ENCODE measurements around the gene HPGDS. TPM values are rescaled to one million over a fixed set of nuclear protein-coding genes. Genes with fewer than 3 reads are reported as not detected.

HPGDS gene
- total and polyA plus RNA-seq, 2 experiments from 2014 or later = not detected

DNA sequence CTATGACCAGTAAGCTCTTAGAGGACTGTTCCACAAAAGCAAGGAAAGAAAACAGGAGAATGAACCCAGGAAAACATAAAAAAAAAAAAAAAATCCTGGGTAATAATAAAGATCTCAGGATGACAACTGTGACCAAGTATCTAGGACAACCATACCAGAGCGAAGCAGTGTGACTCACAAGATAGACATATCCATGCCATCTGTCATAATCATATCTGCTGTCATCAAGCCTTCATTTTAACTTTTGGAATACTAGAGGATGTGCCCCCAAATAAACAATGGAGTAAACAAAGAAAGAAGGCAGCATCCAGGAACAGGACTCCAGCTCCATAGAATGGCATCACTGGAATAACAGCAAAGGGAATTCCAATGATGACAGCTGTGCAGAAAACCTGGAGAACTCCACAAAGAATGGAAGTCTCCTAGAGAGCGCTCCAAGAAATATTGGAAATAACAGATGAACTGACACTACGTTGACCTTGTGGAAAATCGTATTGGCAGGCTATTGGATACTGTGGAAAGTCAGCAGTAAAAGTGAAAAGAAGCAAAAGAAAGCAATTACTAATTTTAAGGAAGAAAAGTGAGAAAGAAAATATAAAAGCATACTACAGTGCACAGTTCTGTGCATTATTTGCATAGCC is 35.3 kb downstream of the HPGDS start:
- Mint-ChIP-seq H3K4me3 (no peak overlapping the region), H3K4me1 (no peaks in the 10 kb centered on the region), H3K9me3 (peaks cover 13% of the 10 kb centered on the region; the same call in 1 of the 3 replicates), H3K36me3 (ENCODE audit: low read depth) (no peaks in the 10 kb centered on the region), H3K27me3 (ENCODE audit: insufficient read depth, low read depth, poor library complexity) (no peaks in the 10 kb centered on the region), H3K27ac (no peak overlapping the region)
- H2AFZ ChIP-seq = no peak overlapping the region
- H3K4me3 ChIP-seq = no peak overlapping the region
- 0 out of 2 replicates have a peak, but pooled peaks cover 3% of the 10 kb centered on the region for H3K9me2 ChIP-seq (ENCODE audit: insufficient read depth)
- TF ChIP-seq ZNF114 (CRISPR knock-in tag; IDR thresholded peaks at IDR 0.05) = no peak
- TF ChIP-seq, protein P1, sequence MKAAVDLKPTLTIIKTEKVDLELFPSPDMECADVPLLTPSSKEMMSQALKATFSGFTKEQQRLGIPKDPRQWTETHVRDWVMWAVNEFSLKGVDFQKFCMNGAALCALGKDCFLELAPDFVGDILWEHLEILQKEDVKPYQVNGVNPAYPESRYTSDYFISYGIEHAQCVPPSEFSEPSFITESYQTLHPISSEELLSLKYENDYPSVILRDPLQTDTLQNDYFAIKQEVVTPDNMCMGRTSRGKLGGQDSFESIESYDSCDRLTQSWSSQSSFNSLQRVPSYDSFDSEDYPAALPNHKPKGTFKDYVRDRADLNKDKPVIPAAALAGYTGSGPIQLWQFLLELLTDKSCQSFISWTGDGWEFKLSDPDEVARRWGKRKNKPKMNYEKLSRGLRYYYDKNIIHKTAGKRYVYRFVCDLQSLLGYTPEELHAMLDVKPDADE (IDR thresholded peaks at IDR 0.05) = no peak
- TF ChIP-seq NANOG (IDR thresholded peaks at IDR 0.05; ENCODE audit: borderline replicate concordance) = no peak
- no peak for TF ChIP-seq CREB1 (CRISPR knock-in tag; IDR thresholded peaks at IDR 0.05; ENCODE audit: low read depth)
- TF ChIP-seq, protein P2, sequence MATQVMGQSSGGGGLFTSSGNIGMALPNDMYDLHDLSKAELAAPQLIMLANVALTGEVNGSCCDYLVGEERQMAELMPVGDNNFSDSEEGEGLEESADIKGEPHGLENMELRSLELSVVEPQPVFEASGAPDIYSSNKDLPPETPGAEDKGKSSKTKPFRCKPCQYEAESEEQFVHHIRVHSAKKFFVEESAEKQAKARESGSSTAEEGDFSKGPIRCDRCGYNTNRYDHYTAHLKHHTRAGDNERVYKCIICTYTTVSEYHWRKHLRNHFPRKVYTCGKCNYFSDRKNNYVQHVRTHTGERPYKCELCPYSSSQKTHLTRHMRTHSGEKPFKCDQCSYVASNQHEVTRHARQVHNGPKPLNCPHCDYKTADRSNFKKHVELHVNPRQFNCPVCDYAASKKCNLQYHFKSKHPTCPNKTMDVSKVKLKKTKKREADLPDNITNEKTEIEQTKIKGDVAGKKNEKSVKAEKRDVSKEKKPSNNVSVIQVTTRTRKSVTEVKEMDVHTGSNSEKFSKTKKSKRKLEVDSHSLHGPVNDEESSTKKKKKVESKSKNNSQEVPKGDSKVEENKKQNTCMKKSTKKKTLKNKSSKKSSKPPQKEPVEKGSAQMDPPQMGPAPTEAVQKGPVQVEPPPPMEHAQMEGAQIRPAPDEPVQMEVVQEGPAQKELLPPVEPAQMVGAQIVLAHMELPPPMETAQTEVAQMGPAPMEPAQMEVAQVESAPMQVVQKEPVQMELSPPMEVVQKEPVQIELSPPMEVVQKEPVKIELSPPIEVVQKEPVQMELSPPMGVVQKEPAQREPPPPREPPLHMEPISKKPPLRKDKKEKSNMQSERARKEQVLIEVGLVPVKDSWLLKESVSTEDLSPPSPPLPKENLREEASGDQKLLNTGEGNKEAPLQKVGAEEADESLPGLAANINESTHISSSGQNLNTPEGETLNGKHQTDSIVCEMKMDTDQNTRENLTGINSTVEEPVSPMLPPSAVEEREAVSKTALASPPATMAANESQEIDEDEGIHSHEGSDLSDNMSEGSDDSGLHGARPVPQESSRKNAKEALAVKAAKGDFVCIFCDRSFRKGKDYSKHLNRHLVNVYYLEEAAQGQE (IDR thresholded peaks at IDR 0.05; ENCODE audit: unreplicated experiment) = no peak
- no peak for TF ChIP-seq EZH2 (IDR thresholded peaks at IDR 0.05; ENCODE audit: low read depth, unreplicated experiment)
- no peak for TF ChIP-seq STAT1 (IDR thresholded peaks at IDR 0.05; ENCODE audit: unreplicated experiment)
- no peak for TF ChIP-seq POLR2AphosphoS5 (IDR thresholded peaks at IDR 0.05; ENCODE audit: low read depth)
- TF ChIP-seq, protein P3, sequence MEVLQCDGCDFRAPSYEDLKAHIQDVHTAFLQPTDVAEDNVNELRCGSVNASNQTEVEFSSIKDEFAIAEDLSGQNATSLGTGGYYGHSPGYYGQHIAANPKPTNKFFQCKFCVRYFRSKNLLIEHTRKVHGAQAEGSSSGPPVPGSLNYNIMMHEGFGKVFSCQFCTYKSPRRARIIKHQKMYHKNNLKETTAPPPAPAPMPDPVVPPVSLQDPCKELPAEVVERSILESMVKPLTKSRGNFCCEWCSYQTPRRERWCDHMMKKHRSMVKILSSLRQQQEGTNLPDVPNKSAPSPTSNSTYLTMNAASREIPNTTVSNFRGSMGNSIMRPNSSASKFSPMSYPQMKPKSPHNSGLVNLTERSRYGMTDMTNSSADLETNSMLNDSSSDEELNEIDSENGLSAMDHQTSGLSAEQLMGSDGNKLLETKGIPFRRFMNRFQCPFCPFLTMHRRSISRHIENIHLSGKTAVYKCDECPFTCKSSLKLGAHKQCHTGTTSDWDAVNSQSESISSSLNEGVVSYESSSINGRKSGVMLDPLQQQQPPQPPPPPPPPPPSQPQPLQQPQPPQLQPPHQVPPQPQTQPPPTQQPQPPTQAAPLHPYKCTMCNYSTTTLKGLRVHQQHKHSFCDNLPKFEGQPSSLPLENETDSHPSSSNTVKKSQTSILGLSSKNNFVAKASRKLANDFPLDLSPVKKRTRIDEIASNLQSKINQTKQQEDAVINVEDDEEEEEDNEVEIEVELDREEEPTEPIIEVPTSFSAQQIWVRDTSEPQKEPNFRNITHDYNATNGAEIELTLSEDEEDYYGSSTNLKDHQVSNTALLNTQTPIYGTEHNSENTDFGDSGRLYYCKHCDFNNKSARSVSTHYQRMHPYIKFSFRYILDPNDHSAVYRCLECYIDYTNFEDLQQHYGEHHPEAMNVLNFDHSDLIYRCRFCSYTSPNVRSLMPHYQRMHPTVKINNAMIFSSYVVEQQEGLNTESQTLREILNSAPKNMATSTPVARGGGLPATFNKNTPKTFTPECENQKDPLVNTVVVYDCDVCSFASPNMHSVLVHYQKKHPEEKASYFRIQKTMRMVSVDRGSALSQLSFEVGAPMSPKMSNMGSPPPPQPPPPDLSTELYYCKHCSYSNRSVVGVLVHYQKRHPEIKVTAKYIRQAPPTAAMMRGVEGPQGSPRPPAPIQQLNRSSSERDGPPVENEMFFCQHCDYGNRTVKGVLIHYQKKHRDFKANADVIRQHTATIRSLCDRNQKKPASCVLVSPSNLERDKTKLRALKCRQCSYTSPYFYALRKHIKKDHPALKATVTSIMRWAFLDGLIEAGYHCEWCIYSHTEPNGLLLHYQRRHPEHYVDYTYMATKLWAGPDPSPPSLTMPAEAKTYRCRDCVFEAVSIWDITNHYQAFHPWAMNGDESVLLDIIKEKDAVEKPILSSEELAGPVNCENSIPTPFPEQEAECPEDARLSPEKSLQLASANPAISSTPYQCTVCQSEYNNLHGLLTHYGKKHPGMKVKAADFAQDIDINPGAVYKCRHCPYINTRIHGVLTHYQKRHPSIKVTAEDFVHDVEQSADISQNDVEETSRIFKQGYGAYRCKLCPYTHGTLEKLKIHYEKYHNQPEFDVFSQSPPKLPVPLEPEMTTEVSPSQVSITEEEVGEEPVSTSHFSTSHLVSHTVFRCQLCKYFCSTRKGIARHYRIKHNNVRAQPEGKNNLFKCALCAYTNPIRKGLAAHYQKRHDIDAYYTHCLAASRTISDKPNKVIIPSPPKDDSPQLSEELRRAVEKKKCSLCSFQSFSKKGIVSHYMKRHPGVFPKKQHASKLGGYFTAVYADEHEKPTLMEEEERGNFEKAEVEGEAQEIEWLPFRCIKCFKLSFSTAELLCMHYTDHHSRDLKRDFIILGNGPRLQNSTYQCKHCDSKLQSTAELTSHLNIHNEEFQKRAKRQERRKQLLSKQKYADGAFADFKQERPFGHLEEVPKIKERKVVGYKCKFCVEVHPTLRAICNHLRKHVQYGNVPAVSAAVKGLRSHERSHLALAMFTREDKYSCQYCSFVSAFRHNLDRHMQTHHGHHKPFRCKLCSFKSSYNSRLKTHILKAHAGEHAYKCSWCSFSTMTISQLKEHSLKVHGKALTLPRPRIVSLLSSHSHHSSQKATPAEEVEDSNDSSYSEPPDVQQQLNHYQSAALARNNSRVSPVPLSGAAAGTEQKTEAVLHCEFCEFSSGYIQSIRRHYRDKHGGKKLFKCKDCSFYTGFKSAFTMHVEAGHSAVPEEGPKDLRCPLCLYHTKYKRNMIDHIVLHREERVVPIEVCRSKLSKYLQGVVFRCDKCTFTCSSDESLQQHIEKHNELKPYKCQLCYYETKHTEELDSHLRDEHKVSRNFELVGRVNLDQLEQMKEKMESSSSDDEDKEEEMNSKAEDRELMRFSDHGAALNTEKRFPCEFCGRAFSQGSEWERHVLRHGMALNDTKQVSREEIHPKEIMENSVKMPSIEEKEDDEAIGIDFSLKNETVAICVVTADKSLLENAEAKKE (CRISPR knock-in tag; IDR thresholded peaks at IDR 0.05) = no peak
- TF ChIP-seq ZNF331 (CRISPR knock-in tag; IDR thresholded peaks at IDR 0.05; ENCODE audit: low read depth) = no peak
- TF ChIP-seq, protein P4, sequence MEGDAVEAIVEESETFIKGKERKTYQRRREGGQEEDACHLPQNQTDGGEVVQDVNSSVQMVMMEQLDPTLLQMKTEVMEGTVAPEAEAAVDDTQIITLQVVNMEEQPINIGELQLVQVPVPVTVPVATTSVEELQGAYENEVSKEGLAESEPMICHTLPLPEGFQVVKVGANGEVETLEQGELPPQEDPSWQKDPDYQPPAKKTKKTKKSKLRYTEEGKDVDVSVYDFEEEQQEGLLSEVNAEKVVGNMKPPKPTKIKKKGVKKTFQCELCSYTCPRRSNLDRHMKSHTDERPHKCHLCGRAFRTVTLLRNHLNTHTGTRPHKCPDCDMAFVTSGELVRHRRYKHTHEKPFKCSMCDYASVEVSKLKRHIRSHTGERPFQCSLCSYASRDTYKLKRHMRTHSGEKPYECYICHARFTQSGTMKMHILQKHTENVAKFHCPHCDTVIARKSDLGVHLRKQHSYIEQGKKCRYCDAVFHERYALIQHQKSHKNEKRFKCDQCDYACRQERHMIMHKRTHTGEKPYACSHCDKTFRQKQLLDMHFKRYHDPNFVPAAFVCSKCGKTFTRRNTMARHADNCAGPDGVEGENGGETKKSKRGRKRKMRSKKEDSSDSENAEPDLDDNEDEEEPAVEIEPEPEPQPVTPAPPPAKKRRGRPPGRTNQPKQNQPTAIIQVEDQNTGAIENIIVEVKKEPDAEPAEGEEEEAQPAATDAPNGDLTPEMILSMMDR (conservative IDR thresholded peaks at IDR 0.05; ENCODE audit: low read depth in 2 of 2) = no peak
- no peaks in the 10 kb centered on the region for H3K79me2 ChIP-seq (replicated peaks; ENCODE audit: insufficient read depth)
- H3K27ac ChIP-seq (ENCODE audit: low read depth) = no peak overlapping the region
- H3K4me1 ChIP-seq (ENCODE audit: insufficient read depth) = no peaks in the 10 kb centered on the region
- H4K20me1 ChIP-seq (replicated peaks; ENCODE audit: insufficient read depth) = no peaks in the 10 kb centered on the region
- DNase-seq (ENCODE audit: low spot score) (no peak), ATAC-seq (no peak)
- H3K4me2 ChIP-seq = no peak overlapping the region
- no peaks in the 10 kb centered on the region for H3K27me3 ChIP-seq (ENCODE audit: insufficient read depth)
- H3F3A ChIP-seq (replicated peaks; ENCODE audit: low read depth) = no peaks in the 10 kb centered on the region
- no peaks in the 10 kb centered on the region for H3K36me3 ChIP-seq (ENCODE audit: insufficient read depth)

Data from GM23338 (cell line).